Keratinocyte (primary cell): ENCODE data around the gene SLC19A1.
"Not testable (repeated sequence)": the region's sequence is repeated elsewhere in the genome, so short reads cannot be mapped to it uniquely, and the experiment has no call there.

ENCODE experiments used
- EZH2 ChIP-seq: IDR thresholded peaks from one replicate; pipeline ENCODE4 v1.6.1; 2012; ENCODE audit warnings: inconsistent platforms, mild to moderate bottlenecking, low read length, moderate library complexity
- TF ChIP-seq, protein P1 (sequence below), 3 experiments: IDR thresholded peaks in 1 of 3; conservative IDR thresholded peaks in 1 of 3; optimal IDR thresholded peaks in 1 of 3; 2 replicates in 2 of 3; 3 replicates in 1 of 3; pipeline versions ENCODE3 to v1.5.1; 2011; ENCODE audit warnings: low read length in 3 of 3, mild to moderate bottlenecking in 3 of 3, moderate library complexity in 2 of 3, control low read depth in 1 of 3, inconsistent platforms in 1 of 3; ENCODE audit not compliant: insufficient read depth in 2 of 3; ENCODE audit errors: extremely low read depth in 1 of 3

DNA sequence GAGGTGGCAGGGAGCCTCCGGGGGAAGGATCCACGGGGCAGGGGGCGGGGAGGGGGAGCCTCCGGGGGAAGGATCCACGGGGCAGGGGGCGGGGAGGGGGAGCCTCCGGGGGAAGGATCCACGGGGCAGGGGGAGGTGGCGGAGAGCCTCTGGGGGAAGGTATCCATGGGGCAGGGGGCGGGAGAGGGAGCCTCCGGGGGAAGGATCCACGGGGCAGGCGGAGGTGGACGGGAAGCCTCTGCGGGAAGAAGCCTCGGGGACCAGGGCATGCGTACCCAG, 11.2 kb downstream of the SLC19A1 start:
- TF ChIP-seq, protein P1, sequence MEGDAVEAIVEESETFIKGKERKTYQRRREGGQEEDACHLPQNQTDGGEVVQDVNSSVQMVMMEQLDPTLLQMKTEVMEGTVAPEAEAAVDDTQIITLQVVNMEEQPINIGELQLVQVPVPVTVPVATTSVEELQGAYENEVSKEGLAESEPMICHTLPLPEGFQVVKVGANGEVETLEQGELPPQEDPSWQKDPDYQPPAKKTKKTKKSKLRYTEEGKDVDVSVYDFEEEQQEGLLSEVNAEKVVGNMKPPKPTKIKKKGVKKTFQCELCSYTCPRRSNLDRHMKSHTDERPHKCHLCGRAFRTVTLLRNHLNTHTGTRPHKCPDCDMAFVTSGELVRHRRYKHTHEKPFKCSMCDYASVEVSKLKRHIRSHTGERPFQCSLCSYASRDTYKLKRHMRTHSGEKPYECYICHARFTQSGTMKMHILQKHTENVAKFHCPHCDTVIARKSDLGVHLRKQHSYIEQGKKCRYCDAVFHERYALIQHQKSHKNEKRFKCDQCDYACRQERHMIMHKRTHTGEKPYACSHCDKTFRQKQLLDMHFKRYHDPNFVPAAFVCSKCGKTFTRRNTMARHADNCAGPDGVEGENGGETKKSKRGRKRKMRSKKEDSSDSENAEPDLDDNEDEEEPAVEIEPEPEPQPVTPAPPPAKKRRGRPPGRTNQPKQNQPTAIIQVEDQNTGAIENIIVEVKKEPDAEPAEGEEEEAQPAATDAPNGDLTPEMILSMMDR (optimal IDR thresholded peaks at IDR 0.05 in 1 of 3, IDR thresholded peaks at IDR 0.05 in 1 of 3, conservative IDR thresholded peaks at IDR 0.05 in 1 of 3; ENCODE audit: extremely low read depth in 1 of 3, insufficient read depth in 2 of 3, low read length in 3 of 3): not testable (repeated sequence)
- not testable (repeated sequence) for TF ChIP-seq EZH2
